SK-N-SH (cell line): Measurements from ENCODE around the gene CDK6. TPM values are rescaled to one million over a fixed set of nuclear protein-coding genes. Genes with fewer than 3 reads are reported as not detected.

Experiments
- CTCF ChIA-PET: fragments of 300-600, 350-600 bp; formaldehyde crosslinking; extraction: SDS; loops from one replicate; lab custom pipeline; 2021; lab: Yijun Ruan, JAX
- POLR2A ChIA-PET: fragments of 350-600 bp; sonication (Branson Sonifier 250); formaldehyde crosslinking; extraction: SDS; loops from one replicate; lab custom pipeline; 2020; ENCODE audit warnings: antibody characterized with exemption, inconsistent platforms; lab: Yijun Ruan, JAX
- DNase-seq: peaks from one replicate; pipeline ENCODE4 v3.0.0; 2012
- H2AFZ ChIP-seq: fragments of 200-600 bp; sonication (generic); 2 replicates; pipeline ENCODE4 v1.8.1; 2016; ENCODE audit warnings: antibody characterized with exemption, mild to moderate bottlenecking, low read depth
- H3F3A ChIP-seq: fragments of 200-600 bp; sonication (generic); replicated peaks from 2 replicates; pipeline ENCODE3; 2016; ENCODE audit warnings: antibody characterized with exemption, mild to moderate bottlenecking; ENCODE audit not compliant: insufficient read depth
- H3K27ac ChIP-seq, 2 experiments: fragments of 200-500 bp in 1 of 2; fragments of 200-600 bp in 1 of 2; sonication (Bioruptor generic) in 1 of 2; sonication (generic), shearing (Covaris generic) in 1 of 2; 2 replicates each; pipeline versions ENCODE4 v1.5.1 to v1.6.1; 2014 to 2016; ENCODE audit warnings: low read depth in 2 of 2, inconsistent platforms in 1 of 2, low read length in 1 of 2, mild to moderate bottlenecking in 1 of 2, mixed read lengths in 1 of 2
- H3K27me3 ChIP-seq: fragments of 200-600 bp; sonication (generic), shearing (Covaris generic); 2 replicates; pipeline ENCODE4 v1.6.1; 2016; ENCODE audit warnings: mixed run types; ENCODE audit not compliant: insufficient read depth
- H3K36me3 ChIP-seq, 2 experiments: fragments of 200-500 bp in 1 of 2; fragments of 200-600 bp in 1 of 2; sonication (Bioruptor generic) in 1 of 2; sonication (generic) in 1 of 2; replicated peaks in 1 of 2; 2 replicates each; pipeline versions ENCODE3 to v1.5.1; 2014 to 2016; ENCODE audit warnings: low read length in 1 of 2, mild to moderate bottlenecking in 1 of 2; ENCODE audit not compliant: insufficient read depth in 2 of 2, control insufficient read depth in 1 of 2
- H3K4me1 ChIP-seq, 2 experiments: fragments of 200-500 bp in 1 of 2; fragments of 200-600 bp in 1 of 2; sonication (Bioruptor generic) in 1 of 2; sonication (generic), shearing (Covaris generic) in 1 of 2; 2 replicates each; pipeline versions ENCODE4 v1.5.1 to v1.6.1; 2014 to 2016; ENCODE audit warnings: low read depth in 1 of 2, low read length in 1 of 2, mixed run types in 1 of 2; ENCODE audit not compliant: insufficient read depth in 2 of 2, control insufficient read depth in 1 of 2
- H3K4me2 ChIP-seq: fragments of 200-600 bp; sonication (generic), shearing (Covaris generic); 2 replicates; pipeline ENCODE4 v1.6.1; 2017; ENCODE audit warnings: mixed run types
- H3K4me3 ChIP-seq, 2 experiments: fragments of 200-500 bp in 1 of 2; fragments of 200-600 bp in 1 of 2; sonication (Bioruptor generic) in 1 of 2; sonication (generic), shearing (Covaris generic) in 1 of 2; 2 replicates each; pipeline versions ENCODE4 v1.5.1 to v1.8.1; 2014 to 2016; ENCODE audit warnings: low read depth in 2 of 2, inconsistent platforms in 1 of 2, low read length in 1 of 2, mild to moderate bottlenecking in 1 of 2, mixed read lengths in 1 of 2, moderate library complexity in 1 of 2
- H3K79me2 ChIP-seq: fragments of 200-600 bp; sonication (generic); 2 replicates; pipeline ENCODE4 v1.8.1; 2017; ENCODE audit warnings: mild to moderate bottlenecking; ENCODE audit not compliant: insufficient read depth
- H3K9ac ChIP-seq: fragments of 200-600 bp; sonication (generic); 2 replicates; pipeline ENCODE4 v1.6.1; 2017; ENCODE audit warnings: mixed run types
- H3K9me2 ChIP-seq: fragments of 200-600 bp; sonication (generic); 2 replicates; pipeline ENCODE4 v1.6.1; 2017; ENCODE audit warnings: mixed run types
- H3K9me3 ChIP-seq: fragments of 200-600 bp; sonication (generic); 2 replicates; pipeline ENCODE4 v1.6.1; 2017; ENCODE audit warnings: mixed run types, mild to moderate bottlenecking, moderate library complexity
- H4K20me1 ChIP-seq: fragments of 200-600 bp; sonication (generic); 2 replicates; pipeline ENCODE4 v1.6.1; 2017; ENCODE audit warnings: mild to moderate bottlenecking, mixed run types; ENCODE audit not compliant: insufficient read depth
- CTCF ChIP-seq: fragments of 200-600 bp; sonication (generic); IDR thresholded peaks from 2 replicates; pipeline ENCODE4 v1.6.1; 2017; ENCODE audit warnings: antibody characterized with exemption, mild to moderate bottlenecking, moderate library complexity
- ELF1 ChIP-seq: IDR thresholded peaks from 2 replicates; pipeline ENCODE4 v1.4.0; 2012
- EP300 ChIP-seq, 2 experiments: IDR thresholded peaks; 2 replicates each; pipeline versions ENCODE4 v1.4.0 to v1.6.1; 2012; ENCODE audit warnings: borderline replicate concordance in 1 of 2, low read depth in 1 of 2, low read length in 1 of 2
- EZH2phosphoT487 ChIP-seq: fragments of 200-600 bp; sonication (generic); IDR thresholded peaks from 2 replicates; pipeline ENCODE4 v1.6.1; 2017; ENCODE audit warnings: low read depth, mixed run types, mild to moderate bottlenecking, antibody characterized with exemption, moderate library complexity, borderline replicate concordance
- FOSL2 ChIP-seq: IDR thresholded peaks from 2 replicates; pipeline ENCODE4 v1.4.0; 2012; ENCODE audit warnings: low read depth, mild to moderate bottlenecking, moderate library complexity, borderline replicate concordance
- FOXJ3 ChIP-seq: sonication (generic); formaldehyde crosslinking; IDR thresholded peaks from 2 replicates; pipeline ENCODE4 v1.5.1; 2020; ENCODE audit warnings: mild to moderate bottlenecking, missing genetic modification reagents
- FOXM1 ChIP-seq: IDR thresholded peaks from 2 replicates; pipeline ENCODE4 v1.4.0; 2012; ENCODE audit warnings: low read depth, mild to moderate bottlenecking
- GABPA ChIP-seq: IDR thresholded peaks from 2 replicates; pipeline ENCODE4 v1.4.0; 2012; ENCODE audit warnings: low read depth, mild to moderate bottlenecking
- GATA2 ChIP-seq: sonication (generic); formaldehyde crosslinking; IDR thresholded peaks from 2 replicates; pipeline ENCODE4 v1.5.0; 2020; ENCODE audit warnings: mild to moderate bottlenecking, missing genetic modification reagents
- IRF3 ChIP-seq: fragments of 150-350 bp; IDR thresholded peaks from 2 replicates; pipeline ENCODE4 v1.6.1; 2016; ENCODE audit warnings: mild to moderate bottlenecking, low read depth, low read length
- JUND ChIP-seq: IDR thresholded peaks from 2 replicates; pipeline ENCODE4 v1.4.0; 2012
- MAX ChIP-seq: IDR thresholded peaks from 2 replicates; pipeline ENCODE4 v1.4.0; 2012; ENCODE audit warnings: low read depth
- MXI1 ChIP-seq: IDR thresholded peaks from 2 replicates; pipeline ENCODE4 v1.6.1; 2012; ENCODE audit warnings: mild to moderate bottlenecking, low read depth, low read length, improper control_type of control experiment
- NFIC ChIP-seq: IDR thresholded peaks from 2 replicates; pipeline ENCODE4 v1.4.0; 2012; ENCODE audit warnings: borderline replicate concordance
- NRF1 ChIP-seq: IDR thresholded peaks from 2 replicates; pipeline ENCODE4 v1.6.1; 2012; ENCODE audit warnings: low read depth, mild to moderate bottlenecking, low read length
- PBX3 ChIP-seq: IDR thresholded peaks from 2 replicates; pipeline ENCODE4; 2012
- POLR2AphosphoS5 ChIP-seq: IDR thresholded peaks from 2 replicates; pipeline ENCODE4 v1.6.1; 2012; ENCODE audit warnings: low read depth, low read length
- RCOR1 ChIP-seq: fragments of 150-350 bp; IDR thresholded peaks from 2 replicates; pipeline ENCODE4 v1.6.1; 2017; ENCODE audit warnings: antibody characterized with exemption, low read length
- REST ChIP-seq: IDR thresholded peaks from 2 replicates; pipeline ENCODE4 v1.6.1; 2012; ENCODE audit warnings: mild to moderate bottlenecking, low read depth, low read length, moderate library complexity
- RXRA ChIP-seq: IDR thresholded peaks from 2 replicates; pipeline ENCODE4 v1.4.0; 2012; ENCODE audit warnings: low read depth, mild to moderate bottlenecking, borderline replicate concordance
- SIN3A ChIP-seq: IDR thresholded peaks from 2 replicates; pipeline ENCODE4 v1.6.1; 2012; ENCODE audit warnings: low read depth, mild to moderate bottlenecking, low read length, moderate library complexity, borderline replicate concordance
- SMC3 ChIP-seq: IDR thresholded peaks from 2 replicates; pipeline ENCODE4 v1.6.1; 2012; ENCODE audit warnings: low read depth, low read length, improper control_type of control experiment
- TCF12 ChIP-seq: IDR thresholded peaks from 2 replicates; pipeline ENCODE4 v1.4.0; 2012
- TEAD4 ChIP-seq: IDR thresholded peaks from 2 replicates; pipeline ENCODE4 v1.4.0; 2012; ENCODE audit warnings: mild to moderate bottlenecking, borderline replicate concordance; ENCODE audit not compliant: insufficient read depth
- USF1 ChIP-seq: IDR thresholded peaks from 2 replicates; pipeline ENCODE4 v1.4.0; 2012; ENCODE audit warnings: low read depth, borderline replicate concordance
- YY1 ChIP-seq: IDR thresholded peaks from 2 replicates; pipeline ENCODE4 v1.4.0; 2012; ENCODE audit warnings: low read depth, mild to moderate bottlenecking
- polyA plus RNA-seq, 3 experiments: library from polyadenylated mRNA; depleted of rRNA; stranded (reverse); fragments of >200 nt; gene quantifications; 2 replicates each; pipeline ENCODE4 v1.2.3, GENCODE V29; 2012

CDK6 gene
- polyA plus RNA-seq, 1 of the 3 experiments (the other 2 are of a cell fraction): 30.3 TPM

- Histone ChIP-seq H3K27me3 (no peaks in the 10 kb centered on the region), H3K9me2 (no peaks in the 10 kb centered on the region), H3K27ac (peak overlapping the region; percentile 41 to 62; a peak in 3 of 4 replicates), H4K20me1 (no peaks in the 10 kb centered on the region), H3K4me2 (peak overlapping the region; percentile 1; the same call in 1 of the 2 replicates), H3K9me3 (no peaks in the 10 kb centered on the region), H3K36me3 (peaks cover 42 to 63% of the 10 kb centered on the region in 2 experiments), H3K79me2 (peaks cover 95% of the 10 kb centered on the region), H3K9ac (peak overlapping the region; percentile 9; the same call in 1 of the 2 replicates), H3K4me1 (peaks cover 9 to 30% of the 10 kb centered on the region in 2 experiments), H2AFZ (no peak overlapping the region), H3F3A (peaks cover 31% of the 10 kb centered on the region), H3K4me3 (no peak overlapping the region)
- ChIA-PET CTCF (interaction anchor here (1.0 to 2.5 kb wide), 3 partner anchors 16 to 436 kb away, joined by 3 to 14 read pairs (median 4); no protein-coding TSS in a partner anchor), POLR2A (no interaction called here)
- DNase-seq: no peak
- TF ChIP-seq TEAD4: peak; percentile 39; the same call in 1 of the 2 replicates
- no peak for TF ChIP-seq GABPA
- peak; percentile 33 to 53; a peak in 2 of 4 replicates for TF ChIP-seq EP300 (IDR thresholded peaks at IDR 0.05; ENCODE audit: borderline replicate concordance in 1 of 2, low read depth in 1 of 2, low read length in 1 of 2)
- TF ChIP-seq ELF1: no peak
- no peak for TF ChIP-seq REST
- TF ChIP-seq EZH2phosphoT487: no peak
- TF ChIP-seq GATA2: no peak
- no peak for TF ChIP-seq YY1
- no peak for TF ChIP-seq USF1
- no peak for TF ChIP-seq SIN3A
- TF ChIP-seq NFIC: peak; percentile 28; the same call in 1 of the 2 replicates
- TF ChIP-seq NRF1: no peak
- no peak for TF ChIP-seq RCOR1
- no peak for TF ChIP-seq MAX
- TF ChIP-seq POLR2AphosphoS5: peak; percentile 50; the same call in 1 of the 2 replicates
- no peak for TF ChIP-seq IRF3
- peak; percentile 57 for TF ChIP-seq PBX3
- peak; percentile 89 for TF ChIP-seq RXRA
- TF ChIP-seq SMC3: no peak
- TF ChIP-seq FOSL2: peak; percentile 73
- no peak for TF ChIP-seq FOXJ3 (CRISPR knock-in tag)
- TF ChIP-seq MXI1: no peak
- TF ChIP-seq JUND: peak; percentile 76
- no peak for TF ChIP-seq FOXM1
- TF ChIP-seq TCF12: peak; percentile 77
- TF ChIP-seq CTCF: no peak
These were observed 210.8 kb downstream of the CDK6 start for GRCh38 chr7:92625617-92626016.
